Karpas-422 (cell line): Measurements from ENCODE around the gene PPL. TPM values are rescaled to one million over a fixed set of nuclear protein-coding genes. Genes with fewer than 3 reads are reported as not detected.

Experiments used
- DNase-seq: peaks from one replicate; pipeline ENCODE4 v3.0.0-alpha.2; 2015
- H2AFZ ChIP-seq: fragments of 200-600 bp; sonication (generic); 2 replicates; pipeline ENCODE4 v1.6.1; 2014; ENCODE audit warnings: antibody characterized with exemption, low read length, mixed read lengths
- H3K27ac ChIP-seq: fragments of 200-600 bp; sonication (generic); 2 replicates; pipeline ENCODE4 v1.5.1; 2014; ENCODE audit warnings: mild to moderate bottlenecking, low read length, moderate library complexity
- H3K27me3 ChIP-seq: fragments of 200-600 bp; sonication (generic); 2 replicates; pipeline ENCODE4 v1.6.1; 2014; ENCODE audit warnings: low read length, mixed read lengths
- H3K36me3 ChIP-seq: fragments of 200-600 bp; sonication (generic); 2 replicates; pipeline ENCODE4 v1.6.1; 2014; ENCODE audit warnings: low read length, mixed read lengths; ENCODE audit not compliant: insufficient read depth
- H3K4me1 ChIP-seq: fragments of 200-600 bp; sonication (generic); 2 replicates; pipeline ENCODE4 v1.6.1; 2014; ENCODE audit warnings: mild to moderate bottlenecking, low read length, mixed read lengths
- H3K4me2 ChIP-seq: fragments of 200-600 bp; sonication (generic); 2 replicates; pipeline ENCODE4 v1.6.1; 2014; ENCODE audit warnings: low read length, low read depth, mild to moderate bottlenecking; ENCODE audit not compliant: poor library complexity, severe bottlenecking
- H3K4me3 ChIP-seq: fragments of 200-600 bp; sonication (generic); 2 replicates; pipeline ENCODE4 v1.5.1; 2014; ENCODE audit warnings: mild to moderate bottlenecking, antibody characterized with exemption, low read length, mixed read lengths
- H3K79me2 ChIP-seq: fragments of 200-600 bp; sonication (generic); 2 replicates; pipeline ENCODE4 v1.6.1; 2014; ENCODE audit warnings: mild to moderate bottlenecking, low read length, mixed read lengths
- H3K9ac ChIP-seq: fragments of 200-600 bp; sonication (generic); 2 replicates; pipeline ENCODE4 v1.6.0; 2014; ENCODE audit warnings: low read length
- H3K9me2 ChIP-seq: fragments of 200-600 bp; sonication (generic), shearing (Covaris generic); replicated peaks from 2 replicates; pipeline ENCODE4 v1.6.0; 2014; ENCODE audit warnings: mild to moderate bottlenecking, low read length, moderate library complexity; ENCODE audit not compliant: insufficient read depth
- H3K9me3 ChIP-seq: fragments of 300-700, 200-600 bp; sonication (generic); 2 replicates; pipeline ENCODE4 v1.6.1; 2014; ENCODE audit warnings: low read length, mixed read lengths
- H4K20me1 ChIP-seq: fragments of 200-600 bp; sonication (generic); 2 replicates; pipeline ENCODE4 v1.6.1; 2014; ENCODE audit warnings: mild to moderate bottlenecking, antibody characterized with exemption, low read length, low read depth; ENCODE audit not compliant: insufficient read depth
- total RNA-seq: library from RNA; depleted of rRNA; stranded (reverse); fragments of >200 nt; shearing (Covaris generic); gene quantifications from 2 replicates; pipeline ENCODE4 v1.2.3, GENCODE V29; 2014; ENCODE audit warnings: low replicate concordance

The PPL gene
- total RNA-seq, 1 experiment from 2014 or later, result not detected

GRCh38 chr16:4886151-4886550 lies 50.8 kb downstream of the PPL start:
- Histone ChIP-seq H4K20me1 (no peaks in the 10 kb centered on the region), H2AFZ (no peak overlapping the region), H3K9ac (no peak overlapping the region), H3K36me3 (peaks cover 9% of the 10 kb centered on the region; the same call in 1 of the 2 replicates), H3K27ac (no peak overlapping the region), H3K27me3 (no peaks in the 10 kb centered on the region), H3K79me2 (no peaks in the 10 kb centered on the region), H3K4me2 (no peak overlapping the region), H3K9me2 (no peaks in the 10 kb centered on the region), H3K9me3 (no peaks in the 10 kb centered on the region), H3K4me1 (no peaks in the 10 kb centered on the region), H3K4me3 (no peak overlapping the region)
- DNase-seq, result no peak

- H3K36me3 ChIP-seq, result peaks cover 14% of the 10 kb centered on the region; the same call in 1 of the 2 replicates
- no peak overlapping the region for H2AFZ ChIP-seq
- no peaks in the 10 kb centered on the region for H4K20me1 ChIP-seq
- H3K9ac ChIP-seq, result no peak overlapping the region
- no peaks in the 10 kb centered on the region for H3K9me2 ChIP-seq
- no peak for DNase-seq
- H3K4me3 ChIP-seq, result no peak overlapping the region
- no peaks in the 10 kb centered on the region for H3K9me3 ChIP-seq
- no peak overlapping the region for H3K27ac ChIP-seq
- H3K4me2 ChIP-seq, result no peak overlapping the region
- H3K79me2 ChIP-seq, result no peaks in the 10 kb centered on the region
- H3K4me1 ChIP-seq, result no peaks in the 10 kb centered on the region
- H3K27me3 ChIP-seq, result no peaks in the 10 kb centered on the region
Observed at GRCh38 chr16:4884972-4885874, 51.7 kb downstream of the PPL start.

GRCh38 chr16:4884209-4884608 lies 52.7 kb downstream of the PPL start:
- H3K36me3 ChIP-seq, result peaks cover 24% of the 10 kb centered on the region
- no peak for DNase-seq
- no peak overlapping the region for H3K4me2 ChIP-seq
- no peaks in the 10 kb centered on the region for H3K9me3 ChIP-seq
- H3K79me2 ChIP-seq, result no peaks in the 10 kb centered on the region
- no peaks in the 10 kb centered on the region for H4K20me1 ChIP-seq
- no peak overlapping the region for H2AFZ ChIP-seq
- no peaks in the 10 kb centered on the region for H3K9me2 ChIP-seq
- no peak overlapping the region for H3K9ac ChIP-seq
- no peak overlapping the region for H3K27ac ChIP-seq
- H3K4me3 ChIP-seq, result no peak overlapping the region
- H3K27me3 ChIP-seq, result no peaks in the 10 kb centered on the region
- H3K4me1 ChIP-seq, result no peaks in the 10 kb centered on the region

GRCh38 chr16:4883501-4883900 lies 53.4 kb downstream of the PPL start:
- no peak overlapping the region for H3K4me2 ChIP-seq
- H3K9me2 ChIP-seq, result no peaks in the 10 kb centered on the region
- peaks cover 29% of the 10 kb centered on the region for H3K36me3 ChIP-seq
- H3K79me2 ChIP-seq, result no peaks in the 10 kb centered on the region
- no peak overlapping the region for H3K4me3 ChIP-seq
- no peak overlapping the region for H3K27ac ChIP-seq
- H2AFZ ChIP-seq, result no peak overlapping the region
- no peak for DNase-seq
- H4K20me1 ChIP-seq, result no peaks in the 10 kb centered on the region
- H3K4me1 ChIP-seq, result no peaks in the 10 kb centered on the region
- no peaks in the 10 kb centered on the region for H3K27me3 ChIP-seq
- H3K9me3 ChIP-seq, result no peaks in the 10 kb centered on the region
- H3K9ac ChIP-seq, result no peak overlapping the region

- no peak for DNase-seq
- peaks cover 34% of the 10 kb centered on the region for H3K36me3 ChIP-seq
Observed at GRCh38 chr16:4882633-4883285, 54.2 kb downstream of the PPL start.

GRCh38 chr16:4882000-4882632 lies 54.8 kb downstream of the PPL start:
- Histone ChIP-seq H3K27me3 (no peaks in the 10 kb centered on the region), H3K4me2 (no peak overlapping the region), H3K9me3 (no peaks in the 10 kb centered on the region), H3K4me1 (no peaks in the 10 kb centered on the region), H3K79me2 (no peaks in the 10 kb centered on the region), H3K4me3 (no peak overlapping the region), H4K20me1 (no peaks in the 10 kb centered on the region), H3K9me2 (no peaks in the 10 kb centered on the region), H3K9ac (no peak overlapping the region), H2AFZ (no peak overlapping the region), H3K36me3 (peaks cover 37% of the 10 kb centered on the region), H3K27ac (no peak overlapping the region)
- no peak for DNase-seq

More at GRCh38 chr16:4882633-4883285, 54.2 kb downstream of the PPL start:
- H3K4me2 ChIP-seq, result no peak overlapping the region
- H3K27ac ChIP-seq, result no peak overlapping the region
- H2AFZ ChIP-seq, result no peak overlapping the region
- no peak overlapping the region for H3K4me3 ChIP-seq
- H3K9me2 ChIP-seq, result no peaks in the 10 kb centered on the region
- H3K9ac ChIP-seq, result no peak overlapping the region
- H3K79me2 ChIP-seq, result no peaks in the 10 kb centered on the region
- H3K9me3 ChIP-seq, result no peaks in the 10 kb centered on the region
- H3K4me1 ChIP-seq, result no peaks in the 10 kb centered on the region
- no peaks in the 10 kb centered on the region for H4K20me1 ChIP-seq
- H3K27me3 ChIP-seq, result no peaks in the 10 kb centered on the region

- no peak overlapping the region for H2AFZ ChIP-seq
- no peak overlapping the region for H3K9ac ChIP-seq
- H3K9me2 ChIP-seq, result no peaks in the 10 kb centered on the region
- H3K4me2 ChIP-seq, result no peak overlapping the region
- peaks cover 41% of the 10 kb centered on the region for H3K36me3 ChIP-seq
- no peaks in the 10 kb centered on the region for H3K27me3 ChIP-seq
- no peak for DNase-seq
- H3K79me2 ChIP-seq, result no peaks in the 10 kb centered on the region
- no peaks in the 10 kb centered on the region for H3K9me3 ChIP-seq
- no peak overlapping the region for H3K27ac ChIP-seq
- no peaks in the 10 kb centered on the region for H3K4me1 ChIP-seq
- H3K4me3 ChIP-seq, result no peak overlapping the region
- H4K20me1 ChIP-seq, result no peaks in the 10 kb centered on the region
Observed at GRCh38 chr16:4880006-4880580, 56.9 kb downstream of the PPL start.

- Histone ChIP-seq H3K4me1 (no peaks in the 10 kb centered on the region), H3K27ac (no peak overlapping the region), H3K79me2 (no peaks in the 10 kb centered on the region), H3K4me2 (no peak overlapping the region), H4K20me1 (no peaks in the 10 kb centered on the region), H3K36me3 (peaks cover 41% of the 10 kb centered on the region), H3K9me3 (no peaks in the 10 kb centered on the region), H3K9me2 (no peaks in the 10 kb centered on the region), H3K27me3 (no peaks in the 10 kb centered on the region), H3K4me3 (no peak overlapping the region), H3K9ac (no peak overlapping the region), H2AFZ (no peak overlapping the region)
- no peak for DNase-seq
Observed at GRCh38 chr16:4879049-4879448, 57.9 kb downstream of the PPL start.
